ENCODE data around the gene SIRT2.

Gene SIRT2

GRCh38 chr19:38920602-38921419 is 21.4 kb upstream of the SIRT2 start:
- no peak for DNase-seq (ENCODE audit: low read depth in 2 of 2)

- DNase-seq (ENCODE audit: low read depth in 2 of 2) = no peak
Measured at GRCh38 chr19:38919837-38920601, 20.6 kb upstream of the SIRT2 start.

DNA sequence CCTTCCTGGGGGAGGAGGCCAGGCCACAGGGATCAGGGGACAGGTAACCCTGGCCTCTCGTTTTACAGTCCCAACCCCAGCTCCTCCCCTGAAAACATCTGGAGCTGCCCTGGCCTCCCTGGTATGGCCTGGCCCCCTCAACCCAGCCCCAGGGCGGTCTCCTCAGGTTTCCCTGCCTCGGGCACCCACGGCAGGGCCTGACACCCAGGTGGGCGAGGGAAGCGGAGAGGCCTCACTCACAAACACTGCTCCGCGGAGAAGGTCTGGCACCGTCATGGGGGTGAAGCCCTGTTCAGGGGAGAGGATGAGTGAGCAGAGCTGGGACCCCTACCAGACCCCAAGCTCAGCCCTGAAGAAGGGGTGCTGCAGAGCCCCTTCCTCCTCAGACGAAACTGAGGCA is 19.1 kb upstream of the SIRT2 start:
- DNase-seq (ENCODE audit: low read depth in 2 of 2) = no peak

GRCh38 chr19:38917921-38918491 is 18.6 kb upstream of the SIRT2 start:
- DNase-seq (ENCODE audit: low read depth in 2 of 2) = no peak

GRCh38 chr19:38917516-38917915 is 18.1 kb upstream of the SIRT2 start:
- DNase-seq (ENCODE audit: low read depth in 2 of 2) = no peak

DNA sequence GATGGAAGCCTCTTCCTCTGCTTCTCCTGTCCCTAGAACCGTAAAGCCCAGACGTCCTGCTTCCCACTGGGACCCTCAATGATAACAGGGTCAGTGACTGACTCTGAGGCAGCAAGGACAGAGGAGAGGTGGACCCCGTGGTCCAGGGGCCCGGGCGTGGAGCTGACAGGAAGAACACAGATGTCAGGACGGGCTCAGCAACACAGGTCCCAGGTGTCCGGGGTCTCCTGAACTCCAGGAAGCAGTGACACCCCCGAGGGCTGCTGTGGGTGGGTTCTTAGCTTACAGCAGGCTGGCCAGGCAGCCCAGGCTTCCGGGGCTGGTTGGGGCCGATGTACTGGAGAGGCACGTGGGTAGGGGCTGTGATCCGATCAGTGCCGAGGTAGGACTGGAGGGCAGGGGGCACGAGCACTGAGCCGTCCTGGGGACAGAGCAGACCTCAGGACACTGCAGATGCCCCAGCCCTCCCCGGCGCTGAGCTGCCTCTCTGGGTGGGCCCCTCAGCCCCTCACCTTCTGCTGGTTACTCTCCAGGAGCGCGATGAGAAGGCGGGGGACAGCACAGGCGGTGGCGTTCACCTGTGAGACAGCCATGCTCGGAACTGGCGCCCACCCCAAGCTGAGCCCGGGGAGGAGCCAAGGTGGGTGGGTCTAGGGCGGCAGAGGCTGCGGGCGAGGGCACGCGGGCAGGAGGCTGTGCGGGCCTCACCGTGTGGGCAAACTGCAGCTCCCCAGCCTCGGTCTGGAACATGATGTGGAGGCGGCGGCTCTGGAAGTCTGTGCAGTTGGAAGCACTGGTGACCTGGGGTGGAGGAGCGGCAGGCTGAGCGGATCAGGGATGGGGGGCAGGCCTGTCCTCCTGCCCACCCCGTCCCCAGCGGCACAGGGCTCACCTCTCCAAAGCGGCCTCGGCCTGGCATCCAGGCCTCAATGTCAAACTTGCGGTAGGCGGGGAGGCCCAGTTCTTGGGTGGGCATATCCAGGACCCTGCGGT is 16.2 kb upstream of the SIRT2 start:
- DNase-seq (ENCODE audit: low read depth in 2 of 2) = no peak

GRCh38 chr19:38913958-38914357 is 14.5 kb upstream of the SIRT2 start:
- DNase-seq (ENCODE audit: low read depth in 2 of 2) = no peak

GRCh38 chr19:38912600-38913514 is 13.4 kb upstream of the SIRT2 start:
- no peak for DNase-seq (ENCODE audit: low read depth in 2 of 2)

DNA sequence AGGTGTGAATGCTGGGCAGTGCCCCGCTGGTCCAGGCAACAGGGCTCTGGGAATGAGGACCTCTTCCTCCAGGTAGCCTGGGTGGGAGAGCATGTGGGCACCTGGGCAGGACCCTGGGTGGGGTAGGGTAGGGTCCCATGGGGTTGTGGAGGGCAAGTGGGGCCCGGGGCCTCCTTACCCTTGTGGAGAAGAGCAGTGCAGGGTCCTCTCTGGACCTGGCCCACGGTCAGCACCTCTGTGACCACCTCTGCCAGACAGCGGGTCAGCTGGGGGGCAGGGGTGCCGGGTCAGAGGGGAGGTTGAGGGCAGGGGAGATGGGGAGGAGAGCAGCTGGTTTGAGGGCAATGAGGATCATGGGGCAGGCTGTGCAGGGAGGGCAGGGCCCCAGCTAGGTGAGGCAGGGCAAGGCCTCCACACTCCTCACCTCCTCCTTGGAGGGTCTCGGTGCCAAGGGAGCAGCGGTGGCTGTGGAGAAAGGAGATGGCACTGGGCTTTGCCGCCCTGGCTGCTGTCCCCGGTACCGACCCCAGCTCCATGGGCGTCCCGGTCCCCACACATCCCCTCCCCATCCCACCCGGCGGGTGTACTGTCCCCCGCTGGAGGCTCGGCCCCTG is 12.1 kb upstream of the SIRT2 start:
- DNase-seq (ENCODE audit: low read depth in 2 of 2) = no peak

DNA sequence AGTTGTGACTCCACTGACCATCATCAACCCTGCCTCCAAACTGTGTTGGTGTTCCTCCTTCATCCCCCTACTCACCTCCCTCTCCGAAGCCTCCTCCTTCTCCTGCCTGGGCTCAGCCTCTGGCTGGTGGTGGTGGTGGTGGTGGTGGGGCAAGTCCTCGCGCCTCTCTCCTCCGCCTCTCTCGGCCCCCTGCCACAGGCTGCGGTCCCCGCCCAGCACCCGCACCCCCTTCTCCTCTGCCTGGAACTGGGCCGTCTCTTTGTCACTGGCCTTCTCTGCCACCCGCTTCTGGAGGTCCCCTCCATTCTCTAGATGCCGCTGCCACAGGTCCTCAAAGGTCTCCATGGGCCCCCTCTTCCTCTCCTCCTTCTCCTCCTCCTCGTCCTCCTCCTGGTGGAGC is 11.1 kb upstream of the SIRT2 start:
- DNase-seq (ENCODE audit: low read depth in 2 of 2) = no peak

- no peak for DNase-seq (ENCODE audit: low read depth in 2 of 2)
Measured at GRCh38 chr19:38908911-38909310, 9.5 kb upstream of the SIRT2 start.

GRCh38 chr19:38907670-38908069 is 8.3 kb upstream of the SIRT2 start:
- DNase-seq (ENCODE audit: low read depth in 2 of 2) = no peak

DNA sequence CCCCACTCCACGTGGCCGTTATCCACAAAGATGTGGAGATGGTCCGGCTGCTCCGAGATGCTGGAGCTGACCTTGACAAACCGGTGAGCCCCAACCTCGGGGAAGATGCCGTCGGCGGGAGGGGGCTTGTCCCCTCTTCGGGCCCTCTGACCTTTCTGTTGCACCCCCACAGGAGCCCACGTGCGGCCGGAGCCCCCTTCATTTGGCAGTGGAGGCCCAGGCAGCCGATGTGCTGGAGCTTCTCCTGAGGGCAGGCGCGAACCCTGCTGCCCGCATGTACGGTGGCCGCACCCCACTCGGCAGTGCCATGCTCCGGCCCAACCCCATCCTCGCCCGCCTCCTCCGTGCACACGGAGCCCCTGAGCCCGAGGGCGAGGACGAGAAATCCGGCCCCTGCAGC is 7.8 kb upstream of the SIRT2 start:
- DNase-seq (ENCODE audit: low read depth in 2 of 2) = no peak

DNA sequence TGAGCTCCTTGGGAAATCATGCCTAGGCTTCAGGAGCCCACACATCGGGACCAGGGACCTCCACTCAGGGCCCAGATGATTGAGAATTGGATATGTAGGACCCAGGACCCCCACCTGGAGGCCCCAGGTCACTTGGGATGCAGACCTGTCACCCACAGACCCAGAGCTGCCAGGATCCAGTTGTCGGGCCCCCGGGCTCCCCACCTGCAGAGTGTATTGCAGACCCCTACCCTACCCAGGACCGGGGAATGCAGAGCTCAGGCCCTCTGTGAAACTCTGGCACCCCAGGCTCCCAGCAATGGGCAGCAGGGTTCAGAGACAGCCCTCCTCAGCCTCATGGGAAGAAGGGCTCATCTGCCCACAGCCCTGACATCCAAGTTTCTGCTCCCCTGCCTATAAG is 6.2 kb upstream of the SIRT2 start:
- DNase-seq (ENCODE audit: low read depth in 2 of 2) = no peak

GRCh38 chr19:38904581-38905539 is 5.4 kb upstream of the SIRT2 start:
- DNase-seq (ENCODE audit: low read depth in 2 of 2) = no peak

GRCh38 chr19:38901683-38902082 is 2.3 kb upstream of the SIRT2 start:
- no peak for DNase-seq (ENCODE audit: low read depth in 2 of 2)

DNA sequence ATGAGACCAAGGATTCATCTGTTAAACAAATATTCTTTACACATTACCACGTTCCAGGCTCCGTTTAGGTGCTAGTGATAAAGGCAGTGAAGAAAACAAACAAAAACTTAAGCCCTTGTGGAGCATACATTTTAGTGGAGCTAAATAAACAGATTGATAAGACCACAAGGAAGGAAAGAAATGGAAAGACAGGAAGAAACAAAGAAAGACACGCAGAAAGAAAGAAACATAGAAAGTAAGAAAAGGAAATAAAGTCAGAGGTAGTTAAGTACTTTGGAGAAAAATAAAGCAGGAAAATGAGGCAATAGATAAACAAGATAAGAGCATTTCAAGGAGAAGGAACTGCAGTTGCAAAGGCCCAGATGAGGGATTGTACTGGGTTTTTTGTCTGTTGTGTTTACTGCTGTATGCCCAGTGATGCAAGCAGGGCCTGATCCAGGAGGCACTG is 1.3 kb upstream of the SIRT2 start:
- DNase-seq (ENCODE audit: low read depth in 2 of 2) = no peak

DNA sequence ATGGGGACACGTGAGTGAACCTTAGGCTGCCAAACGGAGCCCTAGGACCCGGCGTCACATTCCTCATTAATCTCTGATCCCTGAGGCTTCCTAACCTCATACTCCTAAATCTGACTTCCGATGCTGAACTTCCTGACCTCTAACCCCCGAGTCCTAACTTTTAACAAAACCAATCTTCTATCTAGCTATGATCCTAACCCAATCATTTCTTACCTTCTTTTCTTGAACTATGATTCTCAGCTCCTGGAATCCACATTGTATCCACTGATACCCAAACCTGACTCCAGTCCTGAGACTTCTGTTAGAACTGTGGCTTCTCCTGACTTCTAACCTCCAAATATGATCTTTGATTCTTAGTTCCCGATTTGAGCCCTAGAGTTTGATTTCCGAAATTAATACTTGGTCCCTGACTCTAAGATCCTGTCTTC is 798 bp upstream of the SIRT2 start:
- no peak for DNase-seq (ENCODE audit: low read depth in 2 of 2)

All from stimulated activated CD4-positive, alpha-beta T cell treated with anti-CD3 and anti-CD28 coated beads, Interleukin-1b, Interleukin-23, amount 100 ng/mL, for 1 hour (primary cell).